ENCODE results near the gene DISP2. TPM values are rescaled to one million over a fixed set of nuclear protein-coding genes. Genes with fewer than 3 reads are reported as not detected.

Gene DISP2
- total and polyA plus RNA-seq, 2 experiments from 2014 or later: 1.3 to 2.2 TPM

- TF ChIP-seq POLR2AphosphoS5 (IDR thresholded peaks at IDR 0.05; ENCODE audit: low read depth): no peak
- no peak for TF ChIP-seq EZH2 (IDR thresholded peaks at IDR 0.05; ENCODE audit: low read depth, unreplicated experiment)
- TF ChIP-seq NANOG (IDR thresholded peaks at IDR 0.05; ENCODE audit: borderline replicate concordance): no peak
- no peak for TF ChIP-seq REST (IDR thresholded peaks at IDR 0.05; ENCODE audit: unreplicated experiment)
- no peak for TF ChIP-seq CTCF (conservative IDR thresholded peaks at IDR 0.05; ENCODE audit: low read depth in 2 of 2)
- TF ChIP-seq EZH2phosphoT487 (IDR thresholded peaks at IDR 0.05; ENCODE audit: unreplicated experiment): no peak
- TF ChIP-seq STAT1 (IDR thresholded peaks at IDR 0.05; ENCODE audit: unreplicated experiment): no peak
Observed at GRCh38 chr15:40345867-40346578, 12.0 kb upstream of the DISP2 start (continued).

GRCh38 chr15:40346579-40347558 lies 11.2 kb upstream of the DISP2 start:
- ATAC-seq (no peak), DNase-seq (ENCODE audit: low spot score) (no peak)
- H3K4me3 ChIP-seq: no peak overlapping the region
- H3K27ac Mint-ChIP-seq: 0 out of 2 replicates have a peak overlapping the region, but pooled peaks have one; percentile 27
- peaks cover 12% of the 10 kb centered on the region for H3K27me3 Mint-ChIP-seq (ENCODE audit: insufficient read depth, low read depth, poor library complexity)
- no peaks in the 10 kb centered on the region for H3K4me1 ChIP-seq (ENCODE audit: insufficient read depth)
- H3F3A ChIP-seq (replicated peaks; ENCODE audit: low read depth): no peaks in the 10 kb centered on the region
- H3K79me2 ChIP-seq (replicated peaks; ENCODE audit: insufficient read depth): no peaks in the 10 kb centered on the region
- no peaks in the 10 kb centered on the region for H3K9me3 Mint-ChIP-seq
- H4K20me1 ChIP-seq (replicated peaks; ENCODE audit: insufficient read depth): no peaks in the 10 kb centered on the region
- H3K27ac ChIP-seq (ENCODE audit: low read depth): no peak overlapping the region
- H3K9me2 ChIP-seq (ENCODE audit: insufficient read depth): no peaks in the 10 kb centered on the region
- H3K27me3 ChIP-seq (ENCODE audit: insufficient read depth): no peaks in the 10 kb centered on the region
- H3K4me1 Mint-ChIP-seq: peaks cover 21% of the 10 kb centered on the region
- no peaks in the 10 kb centered on the region for H3K36me3 ChIP-seq (ENCODE audit: insufficient read depth)
- no peak overlapping the region for H2AFZ ChIP-seq
- H3K4me3 Mint-ChIP-seq: no peak overlapping the region
- no peaks in the 10 kb centered on the region for H3K36me3 Mint-ChIP-seq (ENCODE audit: low read depth)
- no peak overlapping the region for H3K4me2 ChIP-seq
- no peak for TF ChIP-seq JUNB (IDR thresholded peaks at IDR 0.05; ENCODE audit: unreplicated experiment)
- TF ChIP-seq REST (IDR thresholded peaks at IDR 0.05; ENCODE audit: unreplicated experiment): no peak
- no peak for TF ChIP-seq ETS1 (IDR thresholded peaks at IDR 0.05)
- TF ChIP-seq ZNF331 (CRISPR knock-in tag; IDR thresholded peaks at IDR 0.05; ENCODE audit: low read depth): no peak
- TF ChIP-seq CREB1 (CRISPR knock-in tag; IDR thresholded peaks at IDR 0.05; ENCODE audit: low read depth): no peak
- TF ChIP-seq POLR2AphosphoS5 (IDR thresholded peaks at IDR 0.05; ENCODE audit: low read depth): no peak
- no peak for TF ChIP-seq EZH2 (IDR thresholded peaks at IDR 0.05; ENCODE audit: low read depth, unreplicated experiment)
- TF ChIP-seq STAT1 (IDR thresholded peaks at IDR 0.05; ENCODE audit: unreplicated experiment): no peak

Measured in GM23338 (cell line).